Measurements from ENCODE around the gene HDAC9.
A peak's percentile ranks its signal among the peaks of the same experiment; 100 is the strongest.

Gene HDAC9

GRCh38 chr7:18570441-18570840, 74.9 kb downstream of the HDAC9 start:
- peak overlapping the region; percentile 23 for H3K9ac ChIP-seq (ENCODE audit: insufficient read length)
- TF ChIP-seq FOXP2 (optimal IDR thresholded peaks at IDR 0.05; ENCODE audit: control extremely low read depth, extremely low read length, insufficient read depth) (no peak), POLR2AphosphoS5 (IDR thresholded peaks at IDR 0.05; ENCODE audit: borderline replicate concordance, low read depth, low read length) (no peak), EZH2 (IDR thresholded peaks at IDR 0.05) (no peak)
- no peaks in the 10 kb centered on the region for H3K36me3 ChIP-seq (ENCODE audit: insufficient read depth, low read length)
- no peaks in the 10 kb centered on the region for H3K9me3 ChIP-seq (ENCODE audit: low read depth, low read length)
- H3K4me3 ChIP-seq = no peak overlapping the region
- peak overlapping the region; percentile 92 for H3K27ac ChIP-seq
- no peak for DNase-seq (ENCODE audit: low read depth, low spot score)

- no peaks in the 10 kb centered on the region for H3K9me3 ChIP-seq (ENCODE audit: low read depth, low read length)
- TF ChIP-seq FOXP2 (optimal IDR thresholded peaks at IDR 0.05; ENCODE audit: control extremely low read depth, extremely low read length, insufficient read depth) = no peak
- no peak for TF ChIP-seq EZH2 (IDR thresholded peaks at IDR 0.05)
- TF ChIP-seq POLR2AphosphoS5 (IDR thresholded peaks at IDR 0.05; ENCODE audit: borderline replicate concordance, low read depth, low read length) = no peak
- no peaks in the 10 kb centered on the region for H3K36me3 ChIP-seq (ENCODE audit: insufficient read depth, low read length)
- peak overlapping the region; percentile 63 for H3K4me3 ChIP-seq
- H3K27ac ChIP-seq = peak overlapping the region; percentile 92
- H3K9ac ChIP-seq (ENCODE audit: insufficient read length) = peak overlapping the region; percentile 70
- DNase-seq (ENCODE audit: low read depth, low spot score) = no peak
Observed at GRCh38 chr7:18570890-18571478, 75.4 kb downstream of the HDAC9 start.

GRCh38 chr7:18572154-18572553, 76.6 kb downstream of the HDAC9 start:
- Histone ChIP-seq H3K4me3 (peak overlapping the region; percentile 60), H3K27ac (peak overlapping the region; percentile 92), H3K9ac (ENCODE audit: insufficient read length) (peak overlapping the region; percentile 70), H3K9me3 (ENCODE audit: low read depth, low read length) (no peaks in the 10 kb centered on the region), H3K36me3 (ENCODE audit: insufficient read depth, low read length) (no peaks in the 10 kb centered on the region)
- no peak for TF ChIP-seq POLR2AphosphoS5 (IDR thresholded peaks at IDR 0.05; ENCODE audit: borderline replicate concordance, low read depth, low read length)
- no peak for TF ChIP-seq FOXP2 (optimal IDR thresholded peaks at IDR 0.05; ENCODE audit: control extremely low read depth, extremely low read length, insufficient read depth)
- TF ChIP-seq EZH2 (IDR thresholded peaks at IDR 0.05) = no peak
- no peak for DNase-seq (ENCODE audit: low read depth, low spot score)

- H3K9ac ChIP-seq (ENCODE audit: insufficient read length) = peak overlapping the region; percentile 56
- peak overlapping the region; percentile 42 for H3K4me3 ChIP-seq
- TF ChIP-seq POLR2AphosphoS5 (IDR thresholded peaks at IDR 0.05; ENCODE audit: borderline replicate concordance, low read depth, low read length) (no peak), FOXP2 (optimal IDR thresholded peaks at IDR 0.05; ENCODE audit: control extremely low read depth, extremely low read length, insufficient read depth) (no peak)
Observed at GRCh38 chr7:18572885-18573284, 77.3 kb downstream of the HDAC9 start.

GRCh38 chr7:18573410-18574234, 78.1 kb downstream of the HDAC9 start:
- H3K9me3 ChIP-seq (ENCODE audit: low read depth, low read length) = no peaks in the 10 kb centered on the region
- TF ChIP-seq FOXP2 (optimal IDR thresholded peaks at IDR 0.05; ENCODE audit: control extremely low read depth, extremely low read length, insufficient read depth) (no peak), POLR2AphosphoS5 (IDR thresholded peaks at IDR 0.05; ENCODE audit: borderline replicate concordance, low read depth, low read length) (no peak), EZH2 (IDR thresholded peaks at IDR 0.05) (no peak)
- no peak for DNase-seq (ENCODE audit: low read depth, low spot score)
- H3K9ac ChIP-seq (ENCODE audit: insufficient read length) = no peak overlapping the region
- H3K4me3 ChIP-seq = no peak overlapping the region
- H3K36me3 ChIP-seq (ENCODE audit: insufficient read depth, low read length) = no peaks in the 10 kb centered on the region
- H3K27ac ChIP-seq = peak overlapping the region; percentile 92; the same call in 1 of the 2 replicates

More at GRCh38 chr7:18572885-18573284, 77.3 kb downstream of the HDAC9 start:
- Histone ChIP-seq H3K36me3 (ENCODE audit: insufficient read depth, low read length) (no peaks in the 10 kb centered on the region), H3K27ac (peak overlapping the region; percentile 92), H3K9me3 (ENCODE audit: low read depth, low read length) (no peaks in the 10 kb centered on the region)
- no peak for DNase-seq (ENCODE audit: low read depth, low spot score)

- no peak overlapping the region for H3K27ac ChIP-seq
- H3K4me3 ChIP-seq = no peak overlapping the region
- no peak for TF ChIP-seq EZH2 (IDR thresholded peaks at IDR 0.05)
- no peak for TF ChIP-seq FOXP2 (optimal IDR thresholded peaks at IDR 0.05; ENCODE audit: control extremely low read depth, extremely low read length, insufficient read depth)
- no peak for TF ChIP-seq POLR2AphosphoS5 (IDR thresholded peaks at IDR 0.05; ENCODE audit: borderline replicate concordance, low read depth, low read length)
- H3K9me3 ChIP-seq (ENCODE audit: low read depth, low read length) = no peaks in the 10 kb centered on the region
- no peak for DNase-seq (ENCODE audit: low read depth, low spot score)
- H3K9ac ChIP-seq (ENCODE audit: insufficient read length) = no peak overlapping the region
- no peaks in the 10 kb centered on the region for H3K36me3 ChIP-seq (ENCODE audit: insufficient read depth, low read length)
Observed at GRCh38 chr7:18574235-18574540, 78.6 kb downstream of the HDAC9 start.

- H3K27ac ChIP-seq = no peak overlapping the region
- no peaks in the 10 kb centered on the region for H3K9me3 ChIP-seq (ENCODE audit: low read depth, low read length)
- no peak overlapping the region for H3K4me3 ChIP-seq
Observed at GRCh38 chr7:18574676-18575075, 79.1 kb downstream of the HDAC9 start.

GRCh38 chr7:18575622-18576572, 80.3 kb downstream of the HDAC9 start:
- TF ChIP-seq POLR2AphosphoS5 (IDR thresholded peaks at IDR 0.05; ENCODE audit: borderline replicate concordance, low read depth, low read length) (no peak), EZH2 (IDR thresholded peaks at IDR 0.05) (no peak), FOXP2 (optimal IDR thresholded peaks at IDR 0.05; ENCODE audit: control extremely low read depth, extremely low read length, insufficient read depth) (no peak)
- DNase-seq (ENCODE audit: low read depth, low spot score) = no peak
- Histone ChIP-seq H3K27ac (peak overlapping the region; percentile 19), H3K9ac (ENCODE audit: insufficient read length) (no peak overlapping the region), H3K4me3 (no peak overlapping the region), H3K9me3 (ENCODE audit: low read depth, low read length) (no peaks in the 10 kb centered on the region), H3K36me3 (ENCODE audit: insufficient read depth, low read length) (no peaks in the 10 kb centered on the region)

More at GRCh38 chr7:18574676-18575075, 79.1 kb downstream of the HDAC9 start:
- H3K36me3 ChIP-seq (ENCODE audit: insufficient read depth, low read length) = no peaks in the 10 kb centered on the region
- DNase-seq (ENCODE audit: low read depth, low spot score) = no peak
- H3K9ac ChIP-seq (ENCODE audit: insufficient read length) = no peak overlapping the region
- TF ChIP-seq EZH2 (IDR thresholded peaks at IDR 0.05) (no peak), FOXP2 (optimal IDR thresholded peaks at IDR 0.05; ENCODE audit: control extremely low read depth, extremely low read length, insufficient read depth) (no peak), POLR2AphosphoS5 (IDR thresholded peaks at IDR 0.05; ENCODE audit: borderline replicate concordance, low read depth, low read length) (no peak)

Measured in SK-N-MC (cell line).